ENCODE results near the gene RERE. TPM values are rescaled to one million over a fixed set of nuclear protein-coding genes. Genes with fewer than 3 reads are reported as not detected.
A peak's percentile ranks its signal among the peaks of the same experiment; 100 is the strongest.

The RERE gene
- total RNA-seq, 1 donor = 55.0 TPM

DNA sequence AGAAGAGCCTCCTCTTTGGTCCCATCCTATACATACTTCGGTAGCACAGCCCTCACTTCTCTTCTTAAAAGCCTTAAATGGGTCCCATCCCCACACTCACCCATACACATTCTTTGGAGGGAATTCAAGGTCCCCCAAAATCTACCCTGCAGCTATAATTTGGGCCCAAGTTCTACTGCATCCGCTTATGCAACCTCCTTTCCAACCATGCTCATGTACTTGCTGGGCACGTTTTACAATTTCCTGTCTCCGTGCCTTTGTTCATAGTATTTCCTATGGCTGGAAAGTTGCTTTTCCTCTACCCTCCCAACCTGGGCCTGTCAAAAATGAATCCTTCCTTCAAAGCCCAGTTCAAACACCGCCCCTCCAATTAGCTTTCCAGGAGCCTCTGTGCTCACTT lies 399.8 kb downstream of the RERE start:
- TF ChIP-seq, protein P1, sequence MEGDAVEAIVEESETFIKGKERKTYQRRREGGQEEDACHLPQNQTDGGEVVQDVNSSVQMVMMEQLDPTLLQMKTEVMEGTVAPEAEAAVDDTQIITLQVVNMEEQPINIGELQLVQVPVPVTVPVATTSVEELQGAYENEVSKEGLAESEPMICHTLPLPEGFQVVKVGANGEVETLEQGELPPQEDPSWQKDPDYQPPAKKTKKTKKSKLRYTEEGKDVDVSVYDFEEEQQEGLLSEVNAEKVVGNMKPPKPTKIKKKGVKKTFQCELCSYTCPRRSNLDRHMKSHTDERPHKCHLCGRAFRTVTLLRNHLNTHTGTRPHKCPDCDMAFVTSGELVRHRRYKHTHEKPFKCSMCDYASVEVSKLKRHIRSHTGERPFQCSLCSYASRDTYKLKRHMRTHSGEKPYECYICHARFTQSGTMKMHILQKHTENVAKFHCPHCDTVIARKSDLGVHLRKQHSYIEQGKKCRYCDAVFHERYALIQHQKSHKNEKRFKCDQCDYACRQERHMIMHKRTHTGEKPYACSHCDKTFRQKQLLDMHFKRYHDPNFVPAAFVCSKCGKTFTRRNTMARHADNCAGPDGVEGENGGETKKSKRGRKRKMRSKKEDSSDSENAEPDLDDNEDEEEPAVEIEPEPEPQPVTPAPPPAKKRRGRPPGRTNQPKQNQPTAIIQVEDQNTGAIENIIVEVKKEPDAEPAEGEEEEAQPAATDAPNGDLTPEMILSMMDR (IDR thresholded peaks at IDR 0.05; ENCODE audit: extremely low read depth, low read depth, low read length) = no peak

DNA sequence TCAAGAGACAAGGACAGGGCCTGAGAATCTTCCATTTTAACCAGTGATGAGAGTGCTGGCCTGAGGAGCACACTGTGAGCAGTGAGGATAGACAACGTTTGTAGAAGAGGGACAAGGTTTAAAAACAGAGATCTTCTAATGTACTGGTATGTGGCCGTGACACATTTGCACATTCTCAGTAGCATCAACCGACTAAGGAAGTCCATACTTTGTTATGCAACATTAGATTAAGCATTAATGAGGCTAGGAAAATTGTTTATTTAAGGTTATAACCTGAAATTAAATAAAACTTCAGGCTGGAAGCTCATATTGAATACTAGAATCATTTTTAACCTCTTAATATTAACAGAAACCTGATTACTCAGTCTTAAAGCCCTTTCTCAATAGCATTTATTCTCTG lies 400.6 kb downstream of the RERE start:
- TF ChIP-seq, protein P1 (IDR thresholded peaks at IDR 0.05; ENCODE audit: extremely low read depth, low read depth, low read length) = no peak
- Histone ChIP-seq H3K4me1 (ENCODE audit: insufficient read depth, low read length) (peaks cover 42% of the 10 kb centered on the region), H3K9me3 (ENCODE audit: low read depth, low read length) (no peaks in the 10 kb centered on the region), H4K20me1 (ENCODE audit: insufficient read depth, low read length) (peaks cover 16% of the 10 kb centered on the region), H3K4me3 (ENCODE audit: insufficient read depth, low read length) (no peak overlapping the region), H3K36me3 (ENCODE audit: insufficient read depth, low read length) (peaks cover 58% of the 10 kb centered on the region), H3K27ac (ENCODE audit: low read depth, low read length) (peak overlapping the region; percentile 22), H2AFZ (ENCODE audit: low read length) (no peak overlapping the region), H3K27me3 (ENCODE audit: insufficient read depth, low read length) (no peaks in the 10 kb centered on the region), H3K79me2 (ENCODE audit: insufficient read depth, low read length) (peaks cover 93% of the 10 kb centered on the region), H3K4me2 (ENCODE audit: insufficient read depth, low read length) (no peak overlapping the region)
- no peak for DNase-seq (ENCODE audit: insufficient read length, low spot score, missing footprints)

More for the DNA sequence above, 399.8 kb downstream of the RERE start:
- H3K4me1 ChIP-seq (ENCODE audit: insufficient read depth, low read length) = peaks cover 39% of the 10 kb centered on the region
- DNase-seq (ENCODE audit: insufficient read length, low spot score, missing footprints) = no peak
- H3K4me3 ChIP-seq (ENCODE audit: insufficient read depth, low read length) = no peak overlapping the region
- no peaks in the 10 kb centered on the region for H3K27me3 ChIP-seq (ENCODE audit: insufficient read depth, low read length)
- no peak overlapping the region for H3K27ac ChIP-seq (ENCODE audit: low read depth, low read length)
- peaks cover 58% of the 10 kb centered on the region for H3K36me3 ChIP-seq (ENCODE audit: insufficient read depth, low read length)
- H2AFZ ChIP-seq (ENCODE audit: low read length) = no peak overlapping the region
- H3K79me2 ChIP-seq (ENCODE audit: insufficient read depth, low read length) = peaks cover 97% of the 10 kb centered on the region
- H4K20me1 ChIP-seq (ENCODE audit: insufficient read depth, low read length) = peaks cover 16% of the 10 kb centered on the region
- no peaks in the 10 kb centered on the region for H3K9me3 ChIP-seq (ENCODE audit: low read depth, low read length)
- H3K4me2 ChIP-seq (ENCODE audit: insufficient read depth, low read length) = no peak overlapping the region

DNA sequence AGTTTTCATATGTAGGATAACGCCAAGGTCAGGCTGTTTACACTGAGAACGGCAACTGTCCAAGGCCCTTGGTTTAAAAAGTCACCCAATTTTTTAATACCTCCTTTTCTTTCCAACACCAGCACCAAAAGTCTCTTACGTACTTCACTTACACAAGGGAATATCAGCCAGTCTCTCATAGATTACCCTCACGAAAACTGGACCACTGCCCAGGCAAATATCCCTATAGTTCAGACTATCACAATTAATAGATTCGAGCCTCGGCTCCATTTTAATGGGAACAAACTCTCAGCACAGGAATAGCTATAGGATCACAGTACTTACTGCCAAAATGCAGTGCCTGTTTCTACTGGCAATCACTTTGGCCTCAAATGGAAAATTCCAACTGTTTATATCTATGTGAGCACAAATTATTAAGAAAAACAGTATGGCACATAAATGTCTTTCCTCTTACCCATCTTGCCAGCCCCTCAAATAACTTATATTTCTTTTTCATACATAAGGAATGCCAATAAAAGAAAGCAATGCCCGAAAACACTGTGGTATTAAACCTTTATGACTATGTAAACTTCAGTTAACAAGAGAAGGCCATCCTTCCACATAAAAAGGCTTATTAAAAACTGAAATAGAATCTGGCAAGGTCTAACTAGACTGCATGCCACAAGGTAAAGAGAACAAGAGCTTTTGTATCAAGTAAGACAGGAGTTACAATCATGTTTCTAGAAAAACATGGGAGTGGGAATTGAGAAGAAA lies 401.7 kb downstream of the RERE start:
- TF ChIP-seq, protein P1 (IDR thresholded peaks at IDR 0.05; ENCODE audit: extremely low read depth, low read depth, low read length) = no peak
- Histone ChIP-seq H3K79me2 (ENCODE audit: insufficient read depth, low read length) (peaks cover 91% of the 10 kb centered on the region), H3K4me3 (ENCODE audit: insufficient read depth, low read length) (no peak overlapping the region), H3K4me2 (ENCODE audit: insufficient read depth, low read length) (no peak overlapping the region), H3K36me3 (ENCODE audit: insufficient read depth, low read length) (peaks cover 55% of the 10 kb centered on the region), H3K27me3 (ENCODE audit: insufficient read depth, low read length) (no peaks in the 10 kb centered on the region), H3K27ac (ENCODE audit: low read depth, low read length) (peak overlapping the region; percentile 38), H2AFZ (ENCODE audit: low read length) (no peak overlapping the region), H4K20me1 (ENCODE audit: insufficient read depth, low read length) (peaks cover 15% of the 10 kb centered on the region), H3K4me1 (ENCODE audit: insufficient read depth, low read length) (peaks cover 43% of the 10 kb centered on the region), H3K9me3 (ENCODE audit: low read depth, low read length) (no peaks in the 10 kb centered on the region)
- no peak for DNase-seq (ENCODE audit: insufficient read length, low spot score, missing footprints)

DNA sequence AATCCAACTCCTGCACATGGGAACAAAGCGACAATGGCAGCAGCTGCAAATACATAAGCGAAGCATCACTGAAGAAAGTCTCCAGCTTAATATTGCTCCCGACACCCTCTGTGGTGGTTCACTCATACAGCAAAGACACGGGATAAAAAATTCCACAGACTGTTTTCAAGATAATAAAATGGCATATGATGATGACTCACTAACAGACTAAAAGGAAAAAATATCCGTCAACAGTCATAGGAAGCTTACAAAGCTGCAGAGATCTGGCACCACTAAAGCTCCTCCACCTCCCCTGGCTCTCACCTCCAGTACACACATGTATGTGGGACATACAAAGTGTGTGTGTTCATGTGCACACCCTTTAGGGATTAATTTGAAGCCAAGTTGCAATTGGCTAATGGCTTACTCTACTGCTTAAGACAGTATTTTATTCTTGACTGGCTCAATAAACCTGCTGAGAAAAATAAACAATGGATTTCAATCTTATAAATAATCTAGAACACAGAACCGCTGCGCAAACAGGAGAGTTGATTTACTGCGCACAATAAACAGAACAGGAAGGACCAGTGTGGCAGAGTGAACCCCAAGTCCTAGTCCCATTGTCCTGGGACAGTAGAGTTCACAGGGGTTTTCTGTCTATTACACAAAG lies 405.1 kb downstream of the RERE start:
- Histone ChIP-seq H4K20me1 (ENCODE audit: insufficient read depth, low read length) (no peaks in the 10 kb centered on the region), H2AFZ (ENCODE audit: low read length) (no peak overlapping the region), H3K4me1 (ENCODE audit: insufficient read depth, low read length) (peaks cover 55% of the 10 kb centered on the region), H3K9me3 (ENCODE audit: low read depth, low read length) (no peaks in the 10 kb centered on the region), H3K79me2 (ENCODE audit: insufficient read depth, low read length) (peaks cover 85% of the 10 kb centered on the region), H3K4me3 (ENCODE audit: insufficient read depth, low read length) (peak overlapping the region; percentile 33), H3K4me2 (ENCODE audit: insufficient read depth, low read length) (peak overlapping the region; percentile 66), H3K27me3 (ENCODE audit: insufficient read depth, low read length) (no peaks in the 10 kb centered on the region), H3K27ac (ENCODE audit: low read depth, low read length) (peak overlapping the region; percentile 98), H3K36me3 (ENCODE audit: insufficient read depth, low read length) (peaks cover 33% of the 10 kb centered on the region)
- DNase-seq (ENCODE audit: insufficient read length, low spot score, missing footprints) = peak; percentile 83
- TF ChIP-seq, protein P1 (IDR thresholded peaks at IDR 0.05; ENCODE audit: extremely low read depth, low read depth, low read length) = peak; percentile 12

Data from osteoblast (primary cell).